ENCODE measurements around the gene PAX6. TPM values are rescaled to one million over a fixed set of nuclear protein-coding genes. Genes with fewer than 3 reads are reported as not detected.

The PAX6 gene
- total RNA-seq, 4 donors from 2014 or later: 0.08 to 1.1 (median 0.55) TPM

- WGBS, 2 donors (ENCODE audit: low coverage in 1 of 2): 63 to 84% methylated on average over 5 of the region's 5 CpGs
- H3K4me1 ChIP-seq: peaks cover 0 to 8% (median 0%) of the 10 kb centered on the region in 3 donors
- ATAC-seq: no peak
Measured at GRCh38 chr11:31780480-31780971, 30.6 kb downstream of the PAX6 start.

GRCh38 chr11:31780078-31780477, 31.0 kb downstream of the PAX6 start:
- no peak overlapping the region for H3K4me3 ChIP-seq
- H3K4me1 ChIP-seq: peaks cover 0 to 8% (median 0%) of the 10 kb centered on the region in 3 donors
- no peaks in the 10 kb centered on the region for H3K27me3 ChIP-seq
- no peak for ATAC-seq
- no peak overlapping the region for H3K27ac ChIP-seq
- 90 to 93% methylated on average over 4 of the region's 4 CpGs for WGBS, 2 donors (ENCODE audit: low coverage in 1 of 2)
- peaks cover 0 to 5% of the 10 kb centered on the region in 2 donors for H3K36me3 ChIP-seq
- TF ChIP-seq POLR2A (IDR thresholded peaks at IDR 0.05): no peak
- TF ChIP-seq CTCF (IDR thresholded peaks at IDR 0.05): no peak
- no peak for TF ChIP-seq EP300 (IDR thresholded peaks at IDR 0.05)
- TF ChIP-seq POLR2AphosphoS5 (IDR thresholded peaks at IDR 0.05): no peak
- no peaks in the 10 kb centered on the region for H3K9me3 ChIP-seq

More at GRCh38 chr11:31780480-31780971, 30.6 kb downstream of the PAX6 start:
- H3K27me3 ChIP-seq: no peaks in the 10 kb centered on the region
- peaks cover 0 to 5% of the 10 kb centered on the region in 2 donors for H3K36me3 ChIP-seq
- no peak overlapping the region for H3K4me3 ChIP-seq
- H3K9me3 ChIP-seq: no peaks in the 10 kb centered on the region
- H3K27ac ChIP-seq: no peak overlapping the region
- no peak for TF ChIP-seq EP300 (IDR thresholded peaks at IDR 0.05)
- TF ChIP-seq CTCF (IDR thresholded peaks at IDR 0.05): no peak
- TF ChIP-seq POLR2AphosphoS5 (IDR thresholded peaks at IDR 0.05): no peak
- no peak for TF ChIP-seq POLR2A (IDR thresholded peaks at IDR 0.05)

- H3K4me3 ChIP-seq: no peak overlapping the region
- TF ChIP-seq POLR2AphosphoS5 (IDR thresholded peaks at IDR 0.05): no peak
- no peak for TF ChIP-seq CTCF (IDR thresholded peaks at IDR 0.05)
- TF ChIP-seq EP300 (IDR thresholded peaks at IDR 0.05): no peak
- no peak for TF ChIP-seq POLR2A (IDR thresholded peaks at IDR 0.05)
- no peak for ATAC-seq
Measured at GRCh38 chr11:31779374-31779791, 31.7 kb downstream of the PAX6 start.

GRCh38 chr11:31772412-31772811, 38.7 kb downstream of the PAX6 start:
- Histone ChIP-seq H3K4me3 (no peak overlapping the region), H3K9me3 (no peaks in the 10 kb centered on the region), H3K27ac (no peak overlapping the region), H3K27me3 (no peaks in the 10 kb centered on the region), H3K4me1 (no peaks in the 10 kb centered on the region), H3K36me3 (no peaks in the 10 kb centered on the region)
- 48% methylated on average over 2 of the region's 2 CpGs; no CpG with 5 or more reads in 1 of the 2 donors for WGBS, 2 donors (ENCODE audit: low coverage in 1 of 2)
- no peak for ATAC-seq
- TF ChIP-seq CTCF (IDR thresholded peaks at IDR 0.05): no peak
- no peak for TF ChIP-seq POLR2AphosphoS5 (IDR thresholded peaks at IDR 0.05)
- no peak for TF ChIP-seq POLR2A (IDR thresholded peaks at IDR 0.05)

More at GRCh38 chr11:31779374-31779791, 31.7 kb downstream of the PAX6 start:
- Histone ChIP-seq H3K36me3 (peaks cover 0 to 5% of the 10 kb centered on the region in 2 donors), H3K27me3 (no peaks in the 10 kb centered on the region), H3K27ac (no peak overlapping the region), H3K9me3 (no peaks in the 10 kb centered on the region), H3K4me1 (peaks cover 0 to 8% (median 0%) of the 10 kb centered on the region in 3 donors)
- WGBS, 2 donors (ENCODE audit: low coverage in 1 of 2): 38 to 75% methylated on average over 3 of the region's 6 CpGs

GRCh38 chr11:31770011-31770700, 41.0 kb downstream of the PAX6 start:
- no peaks in the 10 kb centered on the region for H3K36me3 ChIP-seq
- H3K9me3 ChIP-seq: no peaks in the 10 kb centered on the region
- TF ChIP-seq EP300 (IDR thresholded peaks at IDR 0.05) (no peak), POLR2A (IDR thresholded peaks at IDR 0.05) (no peak), POLR2AphosphoS5 (IDR thresholded peaks at IDR 0.05) (no peak), CTCF (IDR thresholded peaks at IDR 0.05) (no peak)
- H3K27ac ChIP-seq: no peak overlapping the region
- no peaks in the 10 kb centered on the region for H3K4me1 ChIP-seq
- ATAC-seq: no peak
- H3K4me3 ChIP-seq: no peak overlapping the region
- WGBS, 2 donors (ENCODE audit: low coverage in 1 of 2): 72 to 79% methylated on average over 3 of the region's 3 CpGs
- H3K27me3 ChIP-seq: no peaks in the 10 kb centered on the region
